Spleen (tissue), 7 donors: ENCODE results near the gene ANP32A.

Source experiments
- CTCF ChIP-seq, 11 experiments: fragments of 200-600 bp in 7 of 11; fragments of 450-650 bp in 4 of 11; sonication (generic) in 4 of 11; IDR thresholded peaks in 8 of 11; conservative IDR thresholded peaks in 3 of 11; 1 replicate in 7 of 11; 2 replicates in 4 of 11; pipeline versions ENCODE4 v1.4.0 to v1.8.0; 2016 to 2021; ENCODE audit warnings: antibody characterized with exemption in 11 of 11, inconsistent platforms in 4 of 11, mild to moderate bottlenecking in 1 of 11
- POLR2A ChIP-seq, 3 donors: fragments of 450-650 bp; IDR thresholded peaks; one replicate each; pipeline ENCODE4 v1.5.1; 2017; ENCODE audit warnings: antibody characterized with exemption in 3 of 3, mild to moderate bottlenecking in 1 of 3
- donor health status: DM: no; HTN: no; CAD: no; lungs with moderate emphysema.
- donor health status: DM: no; HTN: no; CAD: no.
- donor health status: DM: no; HTN: no; CAD: no.

GRCh38 chr15:68774120-68774519 lies 46.6 kb downstream of the ANP32A start:
- TF ChIP-seq CTCF (IDR thresholded peaks at IDR 0.05 in 8 of 11, conservative IDR thresholded peaks at IDR 0.05 in 3 of 11) (no peak), POLR2A (IDR thresholded peaks at IDR 0.05) (no peak)
